ENCODE measurements around the gene ICA1.
"Not testable (repeated sequence)": the region's sequence is repeated elsewhere in the genome, so short reads cannot be mapped to it uniquely, and the experiment has no call there.

Gene ICA1

GRCh38 chr7:8065356-8065813, 196.6 kb downstream of the ICA1 start:
- no peak overlapping the region for H3K4me3 Mint-ChIP-seq
- H3K9me3 Mint-ChIP-seq, result peaks cover 0 to 5% of the 10 kb centered on the region in 2 donors
- DNase-seq (no peak), ATAC-seq (no peak)
- no peaks in the 10 kb centered on the region for H3K27me3 Mint-ChIP-seq
- H3K4me1 Mint-ChIP-seq, result peaks cover 36% of the 10 kb centered on the region
- H3K27ac Mint-ChIP-seq, result no peak overlapping the region

- ATAC-seq, result no peak
- Mint-ChIP-seq H3K4me1 (peaks cover 36% of the 10 kb centered on the region), H3K27me3 (no peaks in the 10 kb centered on the region), H3K4me3 (no peak overlapping the region), H3K27ac (no peak overlapping the region), H3K9me3 (peaks cover 0 to 5% of the 10 kb centered on the region in 2 donors)
- no peak for DNase-seq
Observed at GRCh38 chr7:8064828-8065227, 197.1 kb downstream of the ICA1 start.

- no peaks in the 10 kb centered on the region for H3K27me3 Mint-ChIP-seq
- no peak for ATAC-seq
- no peak overlapping the region for H3K27ac Mint-ChIP-seq
- no peak for DNase-seq
- H3K9me3 Mint-ChIP-seq, result peaks cover 0 to 5% of the 10 kb centered on the region in 2 donors
- no peak overlapping the region for H3K4me3 Mint-ChIP-seq
- peaks cover 30% of the 10 kb centered on the region for H3K4me1 Mint-ChIP-seq
Observed at GRCh38 chr7:8063706-8064297, 198.2 kb downstream of the ICA1 start.

- not testable (repeated sequence) for ATAC-seq, H3K4me3 Mint-ChIP-seq, H3K27me3 Mint-ChIP-seq, H3K9me3 Mint-ChIP-seq, DNase-seq, H3K27ac Mint-ChIP-seq
- H3K4me1 Mint-ChIP-seq, result peaks cover 25% of the 10 kb centered on the region
Observed at GRCh38 chr7:8063300-8063699, 198.7 kb downstream of the ICA1 start.
